T-helper 2 cell (primary cell): ENCODE data around the gene TRIM69.
"Not testable (repeated sequence)": the region's sequence is repeated elsewhere in the genome, so short reads cannot be mapped to it uniquely, and the experiment has no call there.

Experiments used
- DNase-seq, 5 experiments: peaks; one replicate each; pipeline versions ENCODE4 v3.0.0 to v3.0.0-alpha.2; 2012 to 2022

TRIM69 gene

DNA sequence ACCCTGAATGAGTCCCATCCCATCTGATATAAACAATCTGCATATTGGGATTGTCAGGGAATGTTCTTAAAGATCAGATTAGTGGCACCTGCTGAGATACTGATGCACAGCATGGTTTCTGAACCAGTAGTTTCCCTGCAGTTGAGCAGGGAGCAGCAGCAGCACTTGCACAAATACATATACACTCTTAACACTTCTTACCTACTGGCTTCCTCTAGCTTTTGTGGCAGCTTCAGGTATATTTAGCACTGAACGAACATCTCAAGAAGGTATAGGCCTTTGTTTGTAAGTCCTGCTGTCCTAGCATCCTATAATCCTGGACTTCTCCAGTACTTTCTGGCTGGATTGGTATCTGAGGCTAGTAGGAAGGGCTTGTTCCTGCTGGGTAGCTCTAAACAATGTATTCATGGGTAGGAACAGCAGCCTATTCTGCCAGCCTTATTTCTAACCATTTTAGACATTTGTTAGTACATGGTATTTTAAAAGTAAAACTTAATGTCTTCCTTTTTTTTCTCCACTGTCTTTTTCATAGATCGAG is 20.5 kb upstream of the TRIM69 start:
- no peak for DNase-seq

DNA sequence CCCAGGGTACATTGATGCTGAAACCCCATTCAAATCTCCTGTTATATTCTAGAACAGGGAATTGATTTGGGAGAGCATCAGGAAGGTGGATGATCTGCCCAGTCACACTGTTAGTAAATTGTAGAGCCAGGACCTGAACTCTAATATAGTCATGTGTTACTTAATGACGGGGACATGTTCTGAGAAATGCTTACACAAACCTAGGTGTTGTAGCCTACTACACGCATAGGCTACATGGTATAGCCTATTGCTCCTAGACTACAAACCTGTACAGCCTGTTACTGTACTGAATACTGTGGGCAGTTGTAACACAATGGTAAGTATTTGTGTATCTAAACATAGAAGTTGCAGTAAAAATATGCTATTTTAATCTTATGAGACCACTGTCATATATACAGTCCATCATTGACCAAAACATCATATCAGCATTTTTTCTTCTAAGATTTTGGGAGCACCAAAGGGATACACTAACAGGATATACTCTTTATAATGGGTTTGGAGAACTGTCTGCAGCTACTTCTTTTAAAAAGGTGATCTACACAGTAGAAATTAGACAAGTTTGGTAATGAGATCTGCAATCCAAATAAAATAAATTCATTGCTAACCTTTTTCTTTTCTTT is 19.2 kb upstream of the TRIM69 start:
- no peak for DNase-seq

DNA sequence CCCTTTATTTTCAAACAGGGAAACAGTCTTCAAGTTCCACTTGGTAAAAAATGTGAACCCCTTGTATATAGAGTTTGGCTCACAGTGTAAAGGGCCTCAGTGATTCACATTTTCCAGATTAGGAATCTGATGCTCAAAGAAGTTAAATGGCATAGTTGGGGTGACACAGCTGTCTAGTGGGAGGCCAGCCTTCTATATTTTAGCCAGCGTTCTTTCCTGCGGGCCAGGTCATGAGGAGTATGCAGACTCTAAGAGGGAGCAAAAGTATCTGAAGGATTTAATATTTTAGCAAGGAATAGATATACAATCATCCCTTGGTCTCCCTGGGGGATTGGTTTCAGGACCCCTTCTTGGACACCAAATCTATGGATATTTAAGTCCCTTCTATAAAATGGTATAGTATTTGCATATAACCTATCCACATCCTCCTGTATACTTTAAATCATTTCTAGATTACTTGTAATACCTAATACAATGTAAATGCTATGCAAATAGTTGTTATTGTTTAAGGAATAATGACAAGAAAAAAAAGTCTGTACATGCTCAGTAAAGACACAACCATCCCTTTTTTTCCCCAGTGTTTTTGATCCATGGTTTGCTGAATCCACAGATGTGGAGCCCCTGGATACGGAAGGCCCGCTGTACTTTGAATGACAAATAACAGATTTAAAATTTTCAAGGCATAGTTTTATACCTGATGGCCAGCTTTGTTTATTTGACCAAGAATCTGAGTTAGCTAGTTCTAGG is 18.0 kb upstream of the TRIM69 start:
- DNase-seq, result no peak

- no peak for DNase-seq
Observed at GRCh38 chr15:44718927-44719292, 17.4 kb upstream of the TRIM69 start.

DNA sequence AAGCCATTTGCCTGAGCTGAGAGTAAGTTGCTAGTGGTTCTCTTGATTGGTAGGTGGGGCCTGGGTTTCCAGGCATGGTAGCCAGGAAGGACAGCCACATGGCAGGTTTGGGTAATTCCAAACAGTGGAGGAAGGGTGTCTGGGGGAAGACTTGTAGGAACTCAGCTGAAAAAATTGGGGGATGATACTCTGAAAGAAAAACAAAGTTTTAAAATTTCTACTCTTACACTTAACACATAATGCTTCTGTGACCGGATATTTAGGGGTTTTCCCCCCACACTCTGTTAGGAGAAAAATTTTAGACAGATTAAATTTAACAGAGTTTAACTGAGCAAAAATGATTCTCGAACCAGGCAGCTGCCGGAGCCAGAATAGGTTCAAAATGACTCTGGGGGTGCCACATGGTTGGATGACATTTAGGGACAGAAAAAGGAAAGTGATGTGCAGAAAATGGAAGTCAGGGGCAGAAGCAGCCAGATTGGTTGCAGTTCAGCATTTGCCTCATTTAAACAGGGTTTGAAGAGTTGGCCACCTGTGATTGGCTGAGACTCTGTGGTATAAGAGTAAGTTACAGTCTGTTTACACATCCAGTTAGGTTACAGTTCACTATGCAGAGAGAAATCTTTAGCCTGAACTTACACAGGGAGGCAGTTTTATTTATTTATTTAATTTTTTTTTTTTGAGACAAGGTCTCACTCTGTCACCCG is 16.9 kb upstream of the TRIM69 start:
- DNase-seq, result peak in 3 of 5 experiments; percentile 35 to 93 (median 63)

- DNase-seq, result not testable (repeated sequence)
Observed at GRCh38 chr15:44720000-44720435, 16.3 kb upstream of the TRIM69 start.

GRCh38 chr15:44720460-44721176 is 15.7 kb upstream of the TRIM69 start:
- peak in 1 of 5 experiments; percentile 53 for DNase-seq

GRCh38 chr15:44722011-44722410 is 14.3 kb upstream of the TRIM69 start:
- DNase-seq, result no peak

- DNase-seq, result peak in 1 of 5 experiments; percentile 73
Observed at GRCh38 chr15:44726136-44726535, 10.2 kb upstream of the TRIM69 start.

DNA sequence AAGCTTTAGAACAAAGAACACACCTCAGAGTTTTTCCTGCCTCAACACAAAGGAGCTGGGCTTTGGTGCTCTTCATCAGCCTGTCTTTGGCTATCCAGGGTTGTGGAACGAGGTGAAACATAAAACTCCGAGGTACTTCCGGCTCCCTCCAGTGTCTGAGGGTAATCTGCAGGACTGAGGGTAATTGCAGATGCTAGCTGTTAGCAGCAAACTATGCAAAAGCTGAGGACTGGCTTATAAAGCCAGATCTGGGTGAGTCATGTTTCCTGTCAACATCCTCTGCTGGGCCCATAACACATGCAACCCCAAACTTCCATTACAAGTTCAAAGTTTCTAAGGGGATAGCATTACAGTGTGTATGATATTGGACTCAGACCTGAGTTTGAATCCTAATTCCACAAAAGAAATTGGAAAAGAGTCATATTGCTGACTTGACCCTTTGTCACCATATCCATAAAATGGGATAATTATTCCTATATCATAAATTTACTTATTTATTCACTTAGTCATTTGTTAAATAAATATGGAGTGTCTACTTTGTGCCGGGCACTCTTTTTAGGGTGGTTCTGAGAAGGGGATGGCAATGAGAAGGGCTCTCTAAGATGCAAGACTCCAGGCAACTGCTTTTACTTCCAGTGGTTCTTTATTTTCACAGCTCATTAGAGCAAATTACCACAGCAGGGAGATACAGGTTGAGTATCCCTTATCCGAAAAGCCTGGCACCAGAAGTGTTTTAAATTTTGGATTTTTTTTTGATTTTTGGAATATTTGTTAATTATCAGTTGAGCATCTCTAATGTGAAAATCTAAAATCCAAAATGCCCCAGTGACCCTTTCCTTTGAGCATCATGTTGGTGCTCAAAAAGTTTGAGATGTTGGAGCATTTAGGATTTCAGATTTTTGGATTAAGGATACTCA is 9.5 kb upstream of the TRIM69 start:
- peak in 3 of 5 experiments; percentile 64 to 98 (median 84) for DNase-seq

DNA sequence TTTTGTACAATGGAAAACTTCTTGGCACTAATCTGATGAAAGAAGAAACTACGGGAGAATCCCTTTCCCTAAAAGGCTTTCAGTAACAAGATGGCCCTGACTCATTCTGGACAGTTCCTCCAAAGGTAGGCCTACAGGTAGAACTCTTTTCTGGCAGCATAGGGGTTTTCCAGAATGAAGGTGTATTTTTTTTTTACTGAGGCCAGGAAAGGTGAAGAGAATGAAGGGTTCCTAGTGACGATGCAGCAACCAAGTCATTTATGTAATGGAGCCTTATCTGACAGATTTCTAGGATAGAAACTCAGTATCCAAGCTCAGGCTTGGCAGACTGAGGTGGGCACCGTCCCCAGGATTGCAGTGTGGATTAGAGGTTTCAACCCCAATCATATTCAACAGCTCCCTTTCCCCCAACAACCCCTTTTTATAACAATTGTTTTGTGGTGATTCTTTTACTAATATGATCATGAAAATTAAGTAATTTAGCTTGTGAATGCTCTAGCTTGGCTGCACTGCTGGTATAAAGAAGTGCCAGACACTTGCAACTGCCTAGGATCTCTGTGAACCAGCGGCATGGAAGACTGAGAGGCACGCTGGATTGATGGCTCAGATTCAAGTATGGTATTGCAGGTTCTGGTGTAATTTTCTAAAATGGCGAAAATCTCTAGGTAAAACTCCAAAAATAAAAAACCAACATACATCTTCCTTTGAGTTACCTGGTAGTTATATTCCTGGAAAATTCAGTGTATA is 8.7 kb upstream of the TRIM69 start:
- peak in 1 of 5 experiments; percentile 58 for DNase-seq

DNA sequence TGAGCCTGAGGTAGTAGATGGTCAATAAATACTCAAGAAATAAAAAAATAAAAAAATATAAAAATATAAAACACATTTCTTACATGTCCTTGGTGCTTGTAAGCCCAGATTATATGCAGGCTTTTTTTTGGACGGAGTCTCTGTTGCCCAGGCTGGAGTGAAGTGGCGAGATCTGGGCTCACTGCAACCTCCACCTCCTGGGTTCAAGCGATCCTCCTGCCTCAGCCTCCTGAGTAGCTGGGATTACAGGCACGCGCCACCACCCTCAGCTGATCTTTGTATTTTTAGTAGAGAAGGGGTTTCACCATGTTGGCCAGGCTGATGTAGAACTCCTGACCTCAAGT is 8.1 kb upstream of the TRIM69 start:
- not testable (repeated sequence) for DNase-seq

GRCh38 chr15:44728576-44729407 is 7.5 kb upstream of the TRIM69 start:
- DNase-seq, result peak; percentile 77 to 99 (median 90)

DNA sequence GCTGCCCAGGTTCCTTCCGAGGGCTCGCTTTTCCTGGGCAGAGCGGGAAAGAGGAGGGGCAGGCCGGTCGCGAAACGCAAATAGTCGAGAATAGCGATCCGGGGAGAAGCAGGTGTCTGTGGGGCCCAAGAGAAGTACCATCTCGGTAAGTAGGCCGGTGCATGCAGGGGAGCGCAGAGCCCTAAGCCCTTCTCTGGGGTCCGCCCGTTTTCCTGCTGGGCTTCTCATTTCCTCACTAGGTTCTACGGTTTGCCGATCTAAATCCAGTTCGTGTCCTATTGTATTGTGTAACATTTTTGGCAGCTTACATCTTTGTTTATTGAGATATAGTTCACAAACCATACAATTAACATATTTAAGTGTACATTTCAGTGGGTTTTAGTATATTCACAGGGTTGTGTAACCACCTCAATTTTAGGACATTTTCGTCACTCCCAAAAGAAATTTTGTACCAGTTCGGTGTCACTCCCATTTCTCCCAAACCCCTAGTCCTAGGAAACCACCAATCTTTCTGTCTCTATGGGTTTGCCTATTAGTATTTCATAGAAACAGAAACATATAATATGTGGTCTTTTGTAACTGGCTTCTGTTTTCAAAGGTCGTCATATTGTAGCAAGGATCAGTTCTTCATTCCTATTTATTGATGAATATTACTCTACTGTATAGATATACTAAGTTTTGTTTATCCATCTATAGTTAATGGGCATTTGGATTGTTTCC is 6.8 kb upstream of the TRIM69 start:
- DNase-seq, result peak in 1 of 5 experiments; percentile 65

DNA sequence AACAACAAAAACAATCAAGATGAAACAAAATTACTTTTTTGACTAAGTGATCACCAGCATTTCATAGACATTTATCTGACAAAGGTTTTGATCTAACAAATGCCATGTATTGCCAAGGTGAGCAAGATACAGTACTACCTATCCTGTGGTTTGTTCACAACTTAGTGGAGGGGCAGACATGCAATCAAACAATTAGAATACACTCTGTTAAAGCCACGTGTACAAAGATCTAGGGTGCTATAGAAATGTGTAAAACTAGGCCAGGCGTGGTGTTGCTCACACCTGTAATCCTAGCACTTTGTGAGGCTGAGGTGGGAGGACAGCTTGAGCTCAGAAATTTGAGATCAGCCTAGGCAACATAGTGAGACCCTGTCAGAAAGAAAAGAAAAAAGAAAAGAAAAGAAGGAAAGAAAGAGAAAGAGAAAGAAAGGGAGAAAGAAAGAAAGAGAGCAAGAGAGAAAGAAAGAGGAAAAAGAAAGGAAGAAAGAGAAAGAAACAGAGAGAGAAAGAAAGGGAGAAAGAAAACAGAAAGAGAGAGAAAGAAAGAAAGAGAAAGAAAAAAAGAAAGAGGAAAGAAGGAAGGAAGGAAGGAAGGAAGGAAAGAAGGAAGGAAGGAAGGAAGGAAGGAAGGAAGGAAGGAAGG is 1.4 kb upstream of the TRIM69 start:
- peak in 1 of 5 experiments; percentile 55 for DNase-seq

- peak in 1 of 5 experiments; percentile 79 for DNase-seq
Observed at GRCh38 chr15:44735482-44736180, 697 bp upstream of the TRIM69 start.

DNA sequence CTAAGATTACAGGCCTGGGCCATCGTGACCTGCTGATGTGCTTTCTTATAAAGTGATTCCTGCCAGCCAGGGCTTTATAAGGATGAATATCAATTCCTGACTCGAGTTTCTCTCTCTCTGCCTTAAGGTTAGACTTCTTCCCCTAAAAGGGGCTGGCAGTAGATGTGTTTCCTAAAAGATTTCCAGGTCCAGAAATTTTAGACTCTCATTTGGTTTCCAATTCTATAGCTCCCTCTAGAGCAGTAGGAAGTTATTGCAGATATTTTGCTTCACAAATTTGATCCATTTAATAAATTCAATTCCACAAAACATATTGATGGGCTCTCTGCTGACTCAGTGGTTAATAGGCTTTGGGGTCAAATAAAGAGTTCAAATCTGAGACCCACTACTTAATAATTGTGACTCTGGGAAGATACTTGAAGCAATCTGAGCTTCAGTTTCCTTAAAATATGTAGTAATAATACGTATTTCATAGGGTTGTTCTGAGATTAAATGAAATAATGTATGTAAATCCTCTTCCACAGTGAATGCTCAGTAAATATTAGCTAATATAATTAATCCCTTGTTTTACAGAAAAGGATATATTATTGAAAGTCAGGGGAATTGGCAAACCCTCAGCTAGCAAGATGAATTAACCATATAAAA is 2.1 kb downstream of the TRIM69 start:
- DNase-seq, result peak in 1 of 5 experiments; percentile 55
